Colonic mucosa (tissue), 4 donors: Measurements from ENCODE around the gene C3orf20. TPM values are rescaled to one million over a fixed set of nuclear protein-coding genes. Genes with fewer than 3 reads are reported as not detected.
A peak's percentile ranks its signal among the peaks of the same experiment; 100 is the strongest.

Source experiments
- DNase-seq: peaks from one replicate; pipeline ENCODE4 v3.0.0-alpha.2; 2020
- H3K27ac ChIP-seq: fragments of 200-600 bp; one replicate; pipeline ENCODE4 v1.8.0; 2021
- H3K27me3 ChIP-seq: fragments of 200-600 bp; one replicate; pipeline ENCODE4 v1.8.0; 2021
- H3K36me3 ChIP-seq: fragments of 200-600 bp; one replicate; pipeline ENCODE4 v1.8.0; 2021
- H3K4me1 ChIP-seq: fragments of 200-600 bp; one replicate; pipeline ENCODE4 v1.8.0; 2021; ENCODE audit warnings: mild to moderate bottlenecking
- H3K4me3 ChIP-seq: fragments of 200-600 bp; one replicate; pipeline ENCODE4 v1.8.0; 2021
- H3K9ac ChIP-seq, 2 donors: one replicate each; pipeline ENCODE4 v1.7.0; 2013; ENCODE audit warnings: control low read depth in 2 of 2, low read depth in 2 of 2, low read length in 2 of 2
- H3K9me3 ChIP-seq: fragments of 200-600 bp; one replicate; pipeline ENCODE4 v1.8.0; 2021
- CTCF ChIP-seq: fragments of 200-600 bp; IDR thresholded peaks from one replicate; pipeline ENCODE4 v1.8.0; 2022; ENCODE audit warnings: antibody characterized with exemption, mild to moderate bottlenecking
- intact Hi-C: fragments of 100-400 bp; cut with DNase I; formaldehyde crosslinking; loops from one replicate; pipeline ENCODE4 v1.14.1; 2022
- total RNA-seq, 2 donors: library from RNA; stranded (reverse); fragmentation: NEBNext Ultra II Directional in 1 of 2; extraction: Animal tissue kit (Norgen Biotek cat#: 25700) in 1 of 2; gene quantifications; one replicate each; pipeline ENCODE4 v1.2.1, GENCODE V29; 2021
- donor health status: healthy.
- donor health status: DM: no; HTN: no; CAD: no.
- donor health status: DM: no; HTN: no; CAD: no.

Gene C3orf20
- total RNA-seq, 2 donors from 2014 or later: 0.08 TPM; not detected in 1

GRCh38 chr3:14803981-14804834 is 129.3 kb downstream of the C3orf20 start:
- no peak overlapping the region for H3K4me3 ChIP-seq
- no peaks in the 10 kb centered on the region for H3K27me3 ChIP-seq
- no peaks in the 10 kb centered on the region for H3K36me3 ChIP-seq
- H3K27ac ChIP-seq: no peak overlapping the region
- intact Hi-C loops: no loop called here
- no peak for TF ChIP-seq CTCF
- H3K9ac ChIP-seq: peak overlapping the region in 1 of 2 donors; percentile 6
- no peaks in the 10 kb centered on the region for H3K4me1 ChIP-seq
- DNase-seq: no peak
- H3K9me3 ChIP-seq: no peaks in the 10 kb centered on the region

GRCh38 chr3:14804835-14805780 is 130.2 kb downstream of the C3orf20 start:
- Histone ChIP-seq H3K36me3 (no peaks in the 10 kb centered on the region), H3K4me1 (no peaks in the 10 kb centered on the region), H3K27ac (no peak overlapping the region), H3K9ac (no peak overlapping the region), H3K27me3 (peaks cover 2% of the 10 kb centered on the region), H3K9me3 (no peaks in the 10 kb centered on the region), H3K4me3 (no peak overlapping the region)
- no peak for TF ChIP-seq CTCF
- DNase-seq: no peak
- intact Hi-C loops: no loop called here

- DNase-seq: no peak
- H3K27ac ChIP-seq: no peak overlapping the region
- H3K9ac ChIP-seq: no peak overlapping the region
- no peaks in the 10 kb centered on the region for H3K4me1 ChIP-seq
- no peak overlapping the region for H3K4me3 ChIP-seq
- TF ChIP-seq CTCF: no peak
- intact Hi-C loops: no loop called here
- no peaks in the 10 kb centered on the region for H3K9me3 ChIP-seq
- H3K27me3 ChIP-seq: peaks cover 9% of the 10 kb centered on the region
- no peaks in the 10 kb centered on the region for H3K36me3 ChIP-seq
Measured at GRCh38 chr3:14805961-14806537, 131.1 kb downstream of the C3orf20 start.

GRCh38 chr3:14806641-14807263 is 131.8 kb downstream of the C3orf20 start:
- no peaks in the 10 kb centered on the region for H3K4me1 ChIP-seq
- H3K9me3 ChIP-seq: no peaks in the 10 kb centered on the region
- H3K9ac ChIP-seq: no peak overlapping the region
- no peak overlapping the region for H3K27ac ChIP-seq
- intact Hi-C loops: no loop called here
- no peak for DNase-seq
- no peak for TF ChIP-seq CTCF
- H3K4me3 ChIP-seq: no peak overlapping the region
- no peaks in the 10 kb centered on the region for H3K36me3 ChIP-seq
- H3K27me3 ChIP-seq: peaks cover 13% of the 10 kb centered on the region

GRCh38 chr3:14808025-14808424 is 133.1 kb downstream of the C3orf20 start:
- DNase-seq: no peak
- no peak overlapping the region for H3K27ac ChIP-seq
- no peaks in the 10 kb centered on the region for H3K36me3 ChIP-seq
- H3K9ac ChIP-seq: no peak overlapping the region
- H3K27me3 ChIP-seq: peaks cover 13% of the 10 kb centered on the region
- TF ChIP-seq CTCF: no peak
- no peaks in the 10 kb centered on the region for H3K9me3 ChIP-seq
- intact Hi-C loops: no loop called here
- no peaks in the 10 kb centered on the region for H3K4me1 ChIP-seq
- H3K4me3 ChIP-seq: no peak overlapping the region
